ENCODE measurements around the gene CIC.

Gene CIC

GRCh38 chr19:42287827-42288107 lies 18.7 kb downstream of the CIC start:
- Histone ChIP-seq H3K27me3 (no peaks in the 10 kb centered on the region), H3K27ac (no peak overlapping the region), H3K36me3 (peaks cover 44 to 64% (median 61%) of the 10 kb centered on the region in 3 donors), H3K4me3 (no peak overlapping the region), H3K9me3 (no peaks in the 10 kb centered on the region), H3K4me1 (peaks cover 0 to 33% (median 33%) of the 10 kb centered on the region in 4 donors)
- intact Hi-C loops (cut with DNase I; ENCODE audit: low total_unique reads): no loop called here
- no peak for DNase-seq
- TF ChIP-seq CTCF (IDR thresholded peaks at IDR 0.05): no peak

DNA sequence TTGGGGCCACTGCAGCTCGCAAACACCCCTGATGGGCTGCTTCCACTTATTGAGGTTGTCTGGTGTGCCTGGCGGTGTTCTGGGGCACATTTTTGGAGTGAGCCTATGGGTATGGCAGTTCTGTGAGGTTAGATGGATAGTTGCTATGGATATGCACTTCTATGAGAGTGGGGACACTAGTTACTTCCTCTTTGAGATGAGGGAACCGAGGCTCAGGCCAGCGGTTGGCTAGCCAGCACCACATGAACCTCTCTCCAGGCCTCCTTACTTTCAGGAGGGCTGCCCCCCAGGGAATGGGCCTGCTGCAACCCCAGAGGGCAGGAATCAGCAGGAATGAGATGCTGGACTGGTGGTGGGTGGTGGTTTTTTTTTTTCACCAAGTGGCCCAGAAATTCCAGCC lies 19.3 kb downstream of the CIC start:
- no peak for TF ChIP-seq CTCF (IDR thresholded peaks at IDR 0.05)
- H3K36me3 ChIP-seq: peaks cover 50 to 71% (median 67%) of the 10 kb centered on the region in 3 donors
- H3K9me3 ChIP-seq: no peaks in the 10 kb centered on the region
- H3K27ac ChIP-seq: no peak overlapping the region
- H3K4me3 ChIP-seq: no peak overlapping the region
- H3K4me1 ChIP-seq: peaks cover 0 to 27% (median 26%) of the 10 kb centered on the region in 4 donors
- no peak for DNase-seq
- no peaks in the 10 kb centered on the region for H3K27me3 ChIP-seq
- intact Hi-C loops (cut with DNase I; ENCODE audit: low total_unique reads): no loop called here

- Histone ChIP-seq H3K36me3 (peaks cover 52 to 77% (median 73%) of the 10 kb centered on the region in 3 donors), H3K9me3 (no peaks in the 10 kb centered on the region), H3K4me1 (peaks cover 0 to 26% (median 25%) of the 10 kb centered on the region in 4 donors), H3K4me3 (no peak overlapping the region), H3K27me3 (no peaks in the 10 kb centered on the region), H3K27ac (no peak overlapping the region)
- intact Hi-C loops (cut with DNase I; ENCODE audit: low total_unique reads): no loop called here
- no peak for TF ChIP-seq CTCF (IDR thresholded peaks at IDR 0.05)
- DNase-seq: no peak
Measured at GRCh38 chr19:42288881-42289555, 20.0 kb downstream of the CIC start.

DNA sequence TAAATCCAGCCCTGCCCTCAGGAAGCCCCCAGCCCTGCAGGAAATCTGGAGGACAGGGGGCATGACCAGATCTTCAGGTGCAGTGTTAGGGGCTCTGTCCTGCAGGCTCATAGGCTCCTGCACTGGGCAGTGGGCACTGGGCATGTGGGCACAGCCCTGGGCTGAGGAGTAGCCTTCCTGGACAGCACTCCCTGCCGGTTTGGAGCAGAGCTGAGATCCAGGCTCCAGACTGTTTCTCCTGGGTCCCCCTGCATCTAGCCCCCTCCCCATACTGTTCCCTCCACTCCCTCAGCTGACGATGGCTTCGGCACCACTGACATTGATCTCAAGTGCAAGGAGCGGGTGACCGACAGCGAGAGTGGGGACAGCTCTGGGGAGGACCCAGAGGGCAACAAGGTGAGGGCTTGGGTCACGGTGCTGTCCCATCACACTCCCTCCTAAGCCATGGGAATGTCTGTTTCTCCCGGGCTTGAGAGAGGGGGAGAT lies 20.5 kb downstream of the CIC start:
- H3K9me3 ChIP-seq: no peaks in the 10 kb centered on the region
- H3K36me3 ChIP-seq: peaks cover 52 to 83% (median 79%) of the 10 kb centered on the region in 3 donors
- H3K4me3 ChIP-seq: no peak overlapping the region
- H3K27ac ChIP-seq: no peak overlapping the region
- H3K27me3 ChIP-seq: no peaks in the 10 kb centered on the region
- H3K4me1 ChIP-seq: peaks cover 0 to 25% (median 24%) of the 10 kb centered on the region in 4 donors
- no peak for TF ChIP-seq CTCF (IDR thresholded peaks at IDR 0.05)
- intact Hi-C loops (cut with DNase I; ENCODE audit: low total_unique reads): loop anchor here (10.0 kb wide), 1 partner anchor 155 kb away; the partner anchor contains the start of gene POU2F2
- no peak for DNase-seq

DNA sequence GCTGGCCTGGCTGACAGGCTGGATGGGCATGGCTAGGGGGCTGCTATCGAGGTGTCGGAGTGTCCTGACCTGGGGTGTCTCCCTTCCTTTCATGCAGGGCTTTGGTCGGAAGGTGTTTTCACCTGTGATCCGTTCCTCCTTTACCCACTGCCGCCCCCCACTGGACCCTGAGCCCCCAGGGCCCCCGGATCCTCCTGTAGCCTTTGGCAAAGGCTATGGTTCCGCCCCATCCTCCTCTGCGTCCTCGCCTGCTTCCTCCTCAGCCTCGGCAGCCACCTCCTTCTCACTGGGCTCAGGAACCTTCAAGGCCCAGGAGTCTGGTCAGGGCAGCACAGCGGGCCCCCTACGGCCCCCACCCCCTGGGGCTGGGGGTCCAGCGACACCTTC lies 21.1 kb downstream of the CIC start:
- no peak for DNase-seq
- no peak overlapping the region for H3K27ac ChIP-seq
- peaks cover 0 to 19% (median 19%) of the 10 kb centered on the region in 4 donors for H3K4me1 ChIP-seq
- no peak overlapping the region for H3K4me3 ChIP-seq
- H3K9me3 ChIP-seq: no peaks in the 10 kb centered on the region
- peaks cover 52 to 88% (median 84%) of the 10 kb centered on the region in 3 donors for H3K36me3 ChIP-seq
- no peaks in the 10 kb centered on the region for H3K27me3 ChIP-seq
- intact Hi-C loops (cut with DNase I; ENCODE audit: low total_unique reads): loop anchor here (10.0 kb wide), 1 partner anchor 155 kb away; the partner anchor contains the start of gene POU2F2
- no peak for TF ChIP-seq CTCF (IDR thresholded peaks at IDR 0.05)

Measured in tibial artery (tissue), 4 donors.